ENCODE measurements around the gene CUL7. TPM values are rescaled to one million over a fixed set of nuclear protein-coding genes. Genes with fewer than 3 reads are reported as not detected.

CUL7 gene
- 10 to 100 TPM; 13.2 to 14.4 TPM for total RNA-seq
- polyA plus RNA-seq: 1 to 10 TPM; 1.6 to 3.5 (median 1.6) TPM
- 19.3 to 31.2 (median 25.3) reads per million in 6 experiments for total RNA-seq

DNA sequence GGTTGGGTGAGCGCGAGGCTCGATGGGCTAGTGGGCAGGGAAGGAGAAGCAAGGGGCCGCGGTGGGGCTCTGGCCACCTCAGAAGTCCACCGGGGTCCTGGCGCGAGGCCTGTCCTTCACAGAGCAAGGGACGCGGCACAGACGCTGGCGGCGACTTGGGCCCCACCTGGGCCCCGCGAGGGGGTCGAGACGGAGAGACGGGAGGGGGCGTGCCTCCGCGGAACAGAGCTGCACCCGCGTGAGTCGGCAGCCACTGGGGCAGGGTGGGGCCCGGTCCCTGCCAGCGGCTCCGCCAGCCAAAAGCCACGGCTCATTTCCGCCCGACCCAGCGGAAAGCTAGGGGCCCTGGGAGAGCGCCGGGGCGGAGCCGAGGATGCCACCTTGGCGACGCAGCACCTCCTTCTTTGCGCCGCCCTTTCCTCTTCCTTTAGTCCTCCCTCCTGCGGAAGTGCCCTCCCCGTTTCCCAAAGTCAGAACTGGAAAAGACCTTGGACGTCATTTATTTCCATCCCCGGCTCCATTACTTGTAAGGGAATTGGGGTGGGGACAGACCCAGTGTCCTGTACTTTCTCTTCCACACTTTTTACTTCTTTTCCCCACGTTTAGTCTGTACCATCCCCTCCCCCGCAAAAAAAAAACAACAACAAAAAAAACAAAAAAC lies at the start of gene CUL7:
Gene CUL7, minus strand, starts transcription at position 307 of the 661 bp plus-strand sequence. CDS start 1,063 bp downstream, outside the sequence.
- peaks cover 34 to 54% (median 53%) of the 10 kb centered on the region in 4 donors for H3K4me1 Mint-ChIP-seq
- POLR2A ChIA-PET: interaction anchor here (0.5 to 4.1 kb wide), 19 partner anchors 16 to 1116 kb away, joined by 3 to 34 read pairs (median 6); partner anchors contain the start of genes CNPY3, KLHDC3, MEA1 and PEX6
- no peaks in the 10 kb centered on the region for H3K27me3 Mint-ChIP-seq
- peak within 1 kb of the TSS; percentile 80 to 98 (median 96) for H3K27ac Mint-ChIP-seq
- H3K4me3 Mint-ChIP-seq: peak within 1 kb of the TSS; percentile 88 to 97 (median 94)
- no peaks in the 10 kb centered on the region for H3K9me3 Mint-ChIP-seq
- peaks cover 0 to 41% (median 6%) of the 10 kb centered on the region in 3 donors for H3K36me3 Mint-ChIP-seq
- peak; percentile 99 for ATAC-seq
- DNase-seq: peak; percentile 81 to 94 (median 86)

DNA sequence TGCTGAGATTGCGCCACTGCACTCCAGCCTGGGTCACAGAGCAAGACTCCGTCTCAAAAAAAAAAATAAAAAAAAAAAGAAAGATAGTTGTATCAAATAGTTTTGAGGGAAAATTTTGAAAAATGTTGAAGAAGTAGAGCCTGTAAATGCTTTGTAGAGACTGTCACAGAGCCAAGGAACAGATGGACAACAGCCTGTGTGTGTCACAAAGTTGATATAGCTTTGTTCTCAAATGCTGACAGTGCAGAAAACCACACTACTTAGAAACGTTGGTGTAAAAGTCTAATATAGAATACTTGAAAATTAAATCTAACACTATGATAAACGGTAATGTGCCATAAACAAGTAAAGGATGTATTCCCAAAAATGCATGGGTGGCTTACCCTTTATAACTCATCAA lies 47.8 kb upstream of the CUL7 start:
- ATAC-seq: no peak
- DNase-seq: no peak
- Mint-ChIP-seq H3K27ac (no peak overlapping the region), H3K4me3 (no peak overlapping the region), H3K36me3 (no peaks in the 10 kb centered on the region), H3K9me3 (no peaks in the 10 kb centered on the region), H3K4me1 (peaks cover 1 to 14% (median 6%) of the 10 kb centered on the region in 4 donors), H3K27me3 (no peaks in the 10 kb centered on the region)
- POLR2A ChIA-PET: no interaction called here

DNA sequence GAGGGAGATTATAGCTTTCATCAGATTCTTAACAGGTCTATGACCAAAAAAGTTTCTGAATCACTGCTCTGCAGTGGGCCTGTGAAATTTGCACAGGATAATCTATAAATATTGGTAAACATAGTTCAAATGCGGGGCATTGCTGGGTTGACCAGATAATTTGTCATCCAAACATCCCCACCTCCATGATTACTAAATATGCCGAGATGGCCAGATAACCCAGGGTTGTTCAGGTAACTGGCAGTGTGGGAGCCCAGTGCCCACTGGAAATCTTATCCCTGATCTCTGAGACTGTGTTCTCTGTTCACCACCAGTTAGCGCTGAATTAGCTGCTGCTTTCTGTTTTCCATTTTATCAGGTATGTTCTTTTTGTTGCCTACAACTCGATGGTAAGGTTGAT lies 43.9 kb upstream of the CUL7 start:
- no peak overlapping the region for H3K4me3 Mint-ChIP-seq
- DNase-seq (no peak), ATAC-seq (no peak)
- H3K27me3 Mint-ChIP-seq: no peaks in the 10 kb centered on the region
- H3K36me3 Mint-ChIP-seq: no peaks in the 10 kb centered on the region
- peaks cover 2 to 23% (median 15%) of the 10 kb centered on the region in 4 donors for H3K4me1 Mint-ChIP-seq
- H3K9me3 Mint-ChIP-seq: no peaks in the 10 kb centered on the region
- H3K27ac Mint-ChIP-seq: peak overlapping the region in 1 of 10 donors; percentile 59
- POLR2A ChIA-PET: interaction anchor here (0.7 kb wide), 1 partner anchor 18 kb away, joined by 3 read pairs; no protein-coding TSS in a partner anchor

DNA sequence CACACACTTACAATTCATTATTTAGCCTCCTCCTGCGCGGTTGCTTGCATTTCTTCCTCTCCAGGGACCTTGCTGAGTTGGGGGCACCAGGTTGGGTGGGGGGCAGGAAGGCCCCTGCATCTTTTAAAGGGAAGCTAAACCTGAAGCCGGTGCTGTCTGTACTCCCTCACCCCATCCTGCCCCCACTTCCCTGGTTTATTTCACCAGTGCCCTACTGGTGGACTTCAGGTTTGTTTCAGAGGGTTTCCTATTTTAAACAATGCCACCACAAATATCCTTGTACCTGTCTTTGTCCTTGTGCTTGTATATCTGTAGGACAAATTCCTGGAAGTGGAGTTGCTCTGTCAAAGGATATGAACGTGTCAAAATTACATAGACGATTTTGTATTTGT lies 43.4 kb upstream of the CUL7 start:
- POLR2A ChIA-PET: no interaction called here
- DNase-seq: no peak
- H3K9me3 Mint-ChIP-seq: no peaks in the 10 kb centered on the region
- no peak for ATAC-seq
- H3K36me3 Mint-ChIP-seq: no peaks in the 10 kb centered on the region
- H3K4me3 Mint-ChIP-seq: no peak overlapping the region
- no peaks in the 10 kb centered on the region for H3K27me3 Mint-ChIP-seq
- peak overlapping the region in 1 of 10 donors; percentile 56 for H3K27ac Mint-ChIP-seq
- H3K4me1 Mint-ChIP-seq: peaks cover 2 to 23% (median 15%) of the 10 kb centered on the region in 4 donors

DNA sequence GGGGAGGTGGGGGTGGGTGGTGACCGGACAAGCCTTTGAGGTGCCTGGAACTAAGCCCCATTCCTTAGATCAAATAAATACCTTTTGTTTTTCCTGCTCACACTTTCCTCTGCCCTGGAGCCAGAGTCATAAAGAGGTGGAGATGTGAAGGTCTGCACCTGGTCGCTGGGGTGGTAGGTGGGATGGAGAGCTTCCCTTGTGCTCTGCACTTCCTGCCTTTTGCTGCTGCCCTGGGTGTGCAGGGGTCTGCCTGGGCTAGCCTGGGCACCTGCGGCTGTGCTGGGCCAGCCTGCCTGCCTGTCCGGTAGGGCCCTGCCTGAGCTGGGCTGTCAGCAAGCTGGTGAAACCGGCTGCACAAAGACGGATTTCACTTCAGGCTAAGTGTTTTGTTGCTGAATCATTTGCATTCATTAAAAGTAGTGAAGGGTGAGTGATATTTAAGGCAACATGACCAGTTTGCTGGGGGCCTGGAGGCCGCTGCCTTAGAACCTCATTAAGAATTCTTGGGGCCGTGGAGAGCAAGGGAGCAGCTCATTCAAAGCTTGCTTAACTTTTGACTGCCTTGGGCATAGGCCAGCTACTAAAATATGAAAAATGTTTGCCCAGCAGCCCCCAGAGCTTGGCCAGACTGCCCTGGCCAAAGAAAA lies 42.9 kb upstream of the CUL7 start:
- ATAC-seq (no peak), DNase-seq (no peak)
- peak overlapping the region in 2 of 10 donors; percentile 62 to 71 for H3K27ac Mint-ChIP-seq
- no peaks in the 10 kb centered on the region for H3K9me3 Mint-ChIP-seq
- H3K36me3 Mint-ChIP-seq: no peaks in the 10 kb centered on the region
- H3K27me3 Mint-ChIP-seq: no peaks in the 10 kb centered on the region
- POLR2A ChIA-PET: interaction anchor here (0.6 kb wide), 1 partner anchor 1720 kb away, joined by 11 read pairs; no protein-coding TSS in a partner anchor
- H3K4me3 Mint-ChIP-seq: no peak overlapping the region
- peaks cover 2 to 23% (median 15%) of the 10 kb centered on the region in 4 donors for H3K4me1 Mint-ChIP-seq

DNA sequence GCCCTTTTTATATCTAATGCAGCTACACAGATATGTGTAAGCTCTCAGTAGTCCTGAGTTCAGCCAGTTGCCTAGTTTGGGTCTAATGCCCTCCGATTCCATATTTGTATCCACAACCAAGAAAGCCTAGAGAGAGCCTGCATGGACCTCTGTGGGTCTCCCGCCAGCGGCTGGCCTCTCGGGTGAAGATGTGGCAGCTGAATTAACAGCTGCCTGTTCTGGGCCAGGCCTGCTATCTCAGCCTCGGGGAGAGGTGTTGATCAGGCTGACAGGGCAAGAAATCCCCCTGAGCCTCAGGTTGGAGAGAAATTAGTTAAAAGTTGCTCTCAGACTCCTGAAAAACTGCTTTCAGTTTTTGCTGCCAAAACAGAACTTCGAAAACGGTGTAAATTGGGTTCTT lies 42.3 kb upstream of the CUL7 start:
- POLR2A ChIA-PET: interaction anchor here (0.6 kb wide), 1 partner anchor 1720 kb away, joined by 11 read pairs; no protein-coding TSS in a partner anchor
- no peak overlapping the region for H3K4me3 Mint-ChIP-seq
- no peaks in the 10 kb centered on the region for H3K36me3 Mint-ChIP-seq
- H3K27me3 Mint-ChIP-seq: no peaks in the 10 kb centered on the region
- DNase-seq (no peak), ATAC-seq (no peak)
- H3K9me3 Mint-ChIP-seq: no peaks in the 10 kb centered on the region
- H3K4me1 Mint-ChIP-seq: peaks cover 2 to 23% (median 15%) of the 10 kb centered on the region in 4 donors
- no peak overlapping the region for H3K27ac Mint-ChIP-seq

DNA sequence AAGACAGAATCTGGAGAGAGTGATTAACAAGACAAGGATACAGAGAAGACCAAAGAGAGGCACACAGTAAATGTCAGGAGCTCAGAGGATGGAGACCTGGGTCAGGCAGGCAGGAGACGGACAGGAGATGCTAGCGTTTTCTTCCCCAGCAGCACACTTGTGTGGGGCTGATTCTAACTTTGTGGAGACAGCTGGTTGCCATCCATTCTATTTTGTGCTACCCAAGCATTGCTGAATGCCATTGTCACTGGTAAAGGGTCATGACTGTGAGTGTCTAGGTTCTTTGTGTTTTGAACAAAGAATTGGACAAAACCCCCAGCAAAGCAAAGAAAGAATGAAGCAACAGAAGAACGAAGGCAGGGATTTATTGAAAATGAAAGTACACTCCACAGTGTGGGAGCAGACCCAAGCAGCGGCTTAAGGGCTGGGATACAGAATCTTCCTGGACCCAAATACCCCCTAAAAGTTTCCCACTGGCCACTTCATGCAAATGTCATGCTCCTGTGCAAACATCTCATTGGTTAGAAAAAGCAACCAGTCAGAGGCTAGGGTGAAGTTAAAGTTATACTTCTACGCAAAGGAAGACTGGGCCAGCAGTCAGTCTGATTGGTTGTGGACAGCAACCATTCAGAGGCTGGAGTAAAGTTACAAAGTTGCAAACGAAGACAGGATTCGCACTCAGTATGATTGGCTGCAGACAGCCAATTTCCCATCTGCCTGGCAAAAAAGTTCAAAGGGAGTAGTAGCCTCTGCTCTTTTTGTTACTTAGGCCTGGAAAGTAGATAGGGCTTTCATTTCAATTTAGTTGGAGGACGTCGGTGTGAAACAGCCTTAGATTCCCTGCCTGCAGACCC lies 40.0 kb upstream of the CUL7 start:
- ATAC-seq: peak in 1 of 2 donors; percentile 35
- peaks cover 2 to 23% (median 15%) of the 10 kb centered on the region in 4 donors for H3K4me1 Mint-ChIP-seq
- peak overlapping the region in 8 of 10 donors; percentile 11 to 50 (median 26) for H3K4me3 Mint-ChIP-seq
- POLR2A ChIA-PET: interaction anchor here (0.7 kb wide), 3 partner anchors 54 to 312 kb away, joined by 3 to 5 read pairs (median 3); no protein-coding TSS in a partner anchor
- no peaks in the 10 kb centered on the region for H3K36me3 Mint-ChIP-seq
- H3K27me3 Mint-ChIP-seq: no peaks in the 10 kb centered on the region
- peak overlapping the region in 4 of 10 donors; percentile 35 to 50 (median 40) for H3K27ac Mint-ChIP-seq
- DNase-seq: no peak
- no peaks in the 10 kb centered on the region for H3K9me3 Mint-ChIP-seq

DNA sequence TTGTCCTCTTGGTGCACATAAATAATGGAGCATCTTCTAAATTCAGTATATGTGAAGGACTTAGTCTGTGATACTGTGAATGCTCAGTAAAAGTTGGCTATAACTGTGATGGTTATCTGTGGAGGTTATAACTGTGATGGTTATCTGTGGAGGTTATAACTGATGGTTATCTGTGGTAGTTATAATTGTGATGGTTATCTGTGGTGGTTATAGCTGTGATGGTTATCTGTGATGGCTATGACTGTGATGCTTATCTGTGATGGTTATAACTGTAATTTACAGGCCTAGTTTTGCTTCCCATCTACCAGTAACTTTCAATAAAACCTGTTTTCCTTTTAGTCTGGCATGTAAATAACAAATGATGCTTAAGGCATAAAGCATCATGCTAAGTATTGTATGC lies 39.0 kb upstream of the CUL7 start:
- Mint-ChIP-seq H3K27me3 (no peaks in the 10 kb centered on the region), H3K27ac (peak overlapping the region in 1 of 10 donors; percentile 6), H3K9me3 (no peaks in the 10 kb centered on the region), H3K36me3 (no peaks in the 10 kb centered on the region), H3K4me3 (peak overlapping the region in 1 of 10 donors; percentile 9), H3K4me1 (peaks cover 2 to 23% (median 15%) of the 10 kb centered on the region in 4 donors)
- POLR2A ChIA-PET: interaction anchor here (0.7 kb wide), 1 partner anchor 311 kb away, joined by 3 read pairs; no protein-coding TSS in a partner anchor
- no peak for ATAC-seq
- no peak for DNase-seq

DNA sequence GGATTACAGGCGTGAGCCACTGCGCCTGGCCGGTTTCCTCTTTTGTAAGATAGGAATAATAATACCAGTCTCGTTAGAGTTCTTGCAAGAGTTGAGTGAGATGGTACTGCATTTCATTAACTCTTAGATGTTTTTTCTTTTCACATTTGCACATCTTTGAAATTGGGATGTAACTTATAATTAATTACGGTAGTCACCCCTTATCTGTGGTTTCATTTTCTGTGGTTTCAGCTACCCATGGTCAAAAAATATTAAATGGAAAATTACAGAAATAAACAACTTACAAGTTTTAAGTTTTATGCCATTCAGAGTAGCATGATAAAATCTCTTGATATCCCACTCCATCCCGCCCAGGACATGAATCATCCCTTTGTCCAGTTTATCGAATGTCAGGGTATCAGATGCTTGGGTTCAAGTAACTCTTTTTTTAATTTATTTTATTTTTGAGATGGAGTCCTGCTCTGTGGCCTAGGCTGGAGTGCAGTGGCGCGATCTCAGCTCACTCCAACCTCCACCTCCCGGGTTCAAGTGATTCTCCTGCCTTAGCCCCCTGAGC lies 37.9 kb upstream of the CUL7 start:
- no peak for DNase-seq
- POLR2A ChIA-PET: interaction anchor here (0.6 kb wide), 1 partner anchor 395 kb away, joined by 3 read pairs; no protein-coding TSS in a partner anchor
- Mint-ChIP-seq H3K27me3 (no peaks in the 10 kb centered on the region), H3K36me3 (no peaks in the 10 kb centered on the region), H3K4me3 (no peak overlapping the region), H3K4me1 (peaks cover 2 to 23% (median 15%) of the 10 kb centered on the region in 4 donors), H3K9me3 (no peaks in the 10 kb centered on the region), H3K27ac (no peak overlapping the region)
- no peak for ATAC-seq

DNA sequence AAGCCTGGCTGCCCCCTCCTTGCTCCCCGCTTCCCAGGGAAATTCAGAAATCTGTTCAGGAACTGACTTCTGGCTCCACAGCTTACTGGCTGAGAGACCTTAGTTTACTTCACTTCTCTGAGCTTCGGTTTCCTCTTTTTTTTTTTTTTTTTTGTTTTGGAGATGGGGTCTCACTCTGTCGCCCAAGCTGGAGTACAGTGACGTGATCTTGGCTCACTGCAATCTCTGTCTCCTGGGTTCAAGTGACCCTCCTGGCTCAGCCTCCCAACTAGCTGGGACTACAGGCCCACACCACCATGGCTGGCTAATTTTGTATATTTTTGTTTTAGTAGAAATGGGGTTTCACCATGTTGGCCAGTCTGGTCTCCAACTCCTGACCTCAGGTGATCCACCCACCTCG lies 37.4 kb upstream of the CUL7 start:
- no peaks in the 10 kb centered on the region for H3K27me3 Mint-ChIP-seq
- H3K9me3 Mint-ChIP-seq: no peaks in the 10 kb centered on the region
- no peaks in the 10 kb centered on the region for H3K36me3 Mint-ChIP-seq
- no peak overlapping the region for H3K4me3 Mint-ChIP-seq
- peaks cover 2 to 23% (median 15%) of the 10 kb centered on the region in 4 donors for H3K4me1 Mint-ChIP-seq
- ATAC-seq: no peak
- DNase-seq: no peak
- POLR2A ChIA-PET: interaction anchor here (0.6 kb wide), 1 partner anchor 395 kb away, joined by 3 read pairs; no protein-coding TSS in a partner anchor
- no peak overlapping the region for H3K27ac Mint-ChIP-seq

DNA sequence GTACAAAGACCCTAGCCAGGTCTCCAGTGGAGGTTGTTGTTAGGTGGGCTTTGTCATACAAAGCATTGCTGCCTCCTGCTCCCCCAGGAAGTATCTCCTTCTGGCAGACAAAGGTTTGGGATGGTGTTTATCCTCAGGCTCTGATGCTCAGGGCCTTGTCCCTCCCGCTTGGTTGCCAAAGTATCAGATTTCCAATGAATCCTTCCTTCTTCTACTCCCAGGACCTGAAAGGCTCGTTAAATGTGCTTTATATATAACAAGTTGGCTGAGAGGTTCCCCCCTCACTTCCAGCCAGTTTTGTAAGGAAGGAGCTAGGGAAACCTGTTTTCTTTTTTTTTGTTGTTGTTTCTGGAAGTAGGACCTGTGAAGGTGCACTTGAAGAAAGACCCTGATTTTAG lies 36.9 kb upstream of the CUL7 start:
- H3K27me3 Mint-ChIP-seq: no peaks in the 10 kb centered on the region
- H3K4me1 Mint-ChIP-seq: peaks cover 2 to 18% (median 13%) of the 10 kb centered on the region in 4 donors
- DNase-seq (no peak), ATAC-seq (no peak)
- POLR2A ChIA-PET: interaction anchor here (1.6 kb wide), 1 partner anchor 37 kb away, joined by 3 read pairs; the partner anchor contains the start of gene CUL7
- H3K27ac Mint-ChIP-seq: no peak overlapping the region
- no peaks in the 10 kb centered on the region for H3K9me3 Mint-ChIP-seq
- H3K4me3 Mint-ChIP-seq: no peak overlapping the region
- H3K36me3 Mint-ChIP-seq: no peaks in the 10 kb centered on the region

Data from naive thymus-derived CD8-positive, alpha-beta T cell (primary cell).